Testis (tissue), 2 donors: ENCODE measurements around the gene OTUD4.

Source experiments
- CTCF ChIP-seq, 3 experiments: fragments of 450-650 bp in 2 of 3; fragments of 200-600 bp in 1 of 3; sonication (generic) in 1 of 3; IDR thresholded peaks; one replicate each; pipeline ENCODE4 v1.5.1; 2016 to 2019; ENCODE audit warnings: antibody characterized with exemption in 3 of 3, mild to moderate bottlenecking in 2 of 3, moderate library complexity in 1 of 3
- POLR2A ChIP-seq: fragments of 450-650 bp; IDR thresholded peaks from one replicate; pipeline ENCODE4 v1.6.1; 2017; ENCODE audit warnings: antibody characterized with exemption, mild to moderate bottlenecking, moderate library complexity

- TF ChIP-seq CTCF (IDR thresholded peaks at IDR 0.05), result peak in 1 of 3 experiments; percentile 18
- no peak for TF ChIP-seq POLR2A
These were observed 36.1 kb upstream of the OTUD4 start for GRCh38 chr4:145216535-145216934.
